HG02642 (cell line): ENCODE data around the gene ANKRD28.
A peak's percentile ranks its signal among the peaks of the same experiment; 100 is the strongest.

Experiments used
- ATAC-seq: cut with Tn5 transposase; IDR thresholded peaks from one replicate; pipeline ENCODE4 v1.9.1; 2021; ENCODE audit warnings: mild to moderate bottlenecking; ENCODE audit not compliant: unreplicated experiment, poor library complexity

Gene ANKRD28

DNA sequence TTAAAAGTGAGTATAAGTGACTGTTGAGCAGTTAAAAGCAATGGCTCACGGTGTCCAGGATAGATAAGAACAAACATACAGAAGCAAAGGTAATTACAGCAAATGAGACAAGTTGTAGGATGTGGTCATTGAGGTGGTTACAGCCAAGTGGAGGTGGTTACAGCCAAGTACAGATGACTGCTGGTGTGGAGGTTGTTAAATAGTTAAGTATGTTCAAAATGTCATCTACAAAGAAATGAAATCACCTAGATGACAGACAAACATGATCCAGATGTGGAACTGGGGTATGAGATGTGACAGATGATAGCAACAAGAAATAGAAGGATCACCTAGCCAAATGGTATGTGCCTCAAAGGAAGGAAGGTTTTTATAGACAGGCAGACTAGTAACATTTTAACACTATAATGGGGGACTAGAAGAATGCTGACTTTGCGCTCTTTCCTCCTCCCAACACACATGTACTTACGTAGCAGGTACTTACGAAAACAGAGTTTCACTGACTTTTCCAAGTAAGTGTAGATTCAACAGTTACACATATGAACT, 6.8 kb upstream of the ANKRD28 start:
- ATAC-seq: peak; percentile 52

DNA sequence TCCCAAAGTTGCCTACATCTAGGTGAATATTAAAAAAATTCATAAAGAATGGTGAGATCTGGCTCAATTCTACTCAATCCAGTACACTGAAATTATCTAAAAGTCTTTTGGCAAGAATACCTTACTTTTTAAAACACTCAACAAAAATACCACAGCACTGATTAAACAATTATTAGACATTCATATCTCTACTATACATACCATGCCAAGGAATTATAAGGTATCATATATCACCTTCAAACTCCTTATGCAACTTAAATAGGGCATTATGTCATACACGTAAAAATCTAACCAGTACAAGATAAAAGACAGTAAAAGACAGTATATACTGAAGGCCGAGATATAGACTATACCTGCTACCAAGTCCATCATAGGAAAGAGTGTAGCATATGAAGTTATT, 6.1 kb upstream of the ANKRD28 start:
- ATAC-seq: no peak

DNA sequence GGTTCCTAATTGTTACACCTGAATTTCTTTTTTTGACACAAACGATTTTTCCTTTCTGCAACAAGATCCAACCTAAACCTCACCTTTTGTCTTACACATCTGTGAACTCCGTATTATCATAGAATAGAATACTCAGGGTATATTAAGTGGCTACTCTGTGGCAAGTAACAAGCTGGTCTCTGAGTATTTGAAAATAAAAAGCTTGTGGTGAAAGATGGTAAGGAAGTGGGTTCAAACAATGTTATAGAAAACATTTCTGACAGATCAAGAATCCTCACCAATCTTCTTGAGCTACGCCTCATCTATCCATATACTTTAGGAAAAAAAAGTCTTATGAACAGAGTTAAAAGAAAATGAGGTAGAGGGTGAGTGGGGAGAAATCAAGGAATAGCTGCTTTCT, 3.5 kb upstream of the ANKRD28 start:
- ATAC-seq: no peak

DNA sequence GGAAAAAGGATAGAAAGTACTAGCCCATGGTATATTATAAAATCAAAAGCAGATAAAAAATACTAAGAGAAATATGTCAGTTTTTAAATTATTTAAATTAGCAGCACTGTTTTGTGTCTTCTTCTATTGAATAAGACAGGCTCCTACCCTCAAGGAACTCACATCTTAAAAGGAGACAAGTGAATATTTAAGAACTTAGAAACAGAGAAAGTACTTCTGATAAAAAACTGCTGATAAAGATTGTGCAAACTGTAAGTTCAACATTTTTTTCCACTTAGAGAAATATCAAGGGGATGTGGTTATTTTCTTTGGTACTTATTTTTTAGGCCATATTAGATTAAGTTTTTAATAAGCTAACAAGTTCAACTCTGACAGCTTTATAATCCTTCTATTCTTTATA, 3.0 kb upstream of the ANKRD28 start:
- ATAC-seq: no peak

GRCh38 chr3:15800327-15800726, 2.5 kb upstream of the ANKRD28 start:
- ATAC-seq: no peak

- ATAC-seq: no peak
These were observed 910 bp upstream of the ANKRD28 start for GRCh38 chr3:15798533-15799245.

GRCh38 chr3:15796771-15797641, 773 bp downstream of the ANKRD28 start:
- peak; percentile 33 for ATAC-seq

DNA sequence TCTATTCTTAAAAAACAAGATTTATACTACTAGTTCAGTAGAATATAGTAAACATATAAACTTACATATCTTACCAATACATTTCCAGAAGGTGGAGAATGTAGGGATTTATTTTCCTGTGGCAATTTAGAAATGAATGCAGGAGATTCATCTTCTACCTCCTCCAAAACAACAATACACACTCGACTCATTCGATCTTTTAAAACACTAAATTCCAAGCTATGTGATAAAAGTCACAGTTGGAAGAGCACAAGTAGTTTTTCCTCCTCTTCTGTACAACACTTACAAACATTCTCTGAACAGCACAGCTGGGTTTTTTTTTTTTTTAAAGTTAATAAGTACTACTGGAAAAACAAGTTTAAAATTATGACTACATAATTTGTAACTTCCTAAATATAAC, 1.4 kb downstream of the ANKRD28 start:
- no peak for ATAC-seq

- peak; percentile 37 for ATAC-seq
These were observed 2.0 kb downstream of the ANKRD28 start for GRCh38 chr3:15795651-15796308.

DNA sequence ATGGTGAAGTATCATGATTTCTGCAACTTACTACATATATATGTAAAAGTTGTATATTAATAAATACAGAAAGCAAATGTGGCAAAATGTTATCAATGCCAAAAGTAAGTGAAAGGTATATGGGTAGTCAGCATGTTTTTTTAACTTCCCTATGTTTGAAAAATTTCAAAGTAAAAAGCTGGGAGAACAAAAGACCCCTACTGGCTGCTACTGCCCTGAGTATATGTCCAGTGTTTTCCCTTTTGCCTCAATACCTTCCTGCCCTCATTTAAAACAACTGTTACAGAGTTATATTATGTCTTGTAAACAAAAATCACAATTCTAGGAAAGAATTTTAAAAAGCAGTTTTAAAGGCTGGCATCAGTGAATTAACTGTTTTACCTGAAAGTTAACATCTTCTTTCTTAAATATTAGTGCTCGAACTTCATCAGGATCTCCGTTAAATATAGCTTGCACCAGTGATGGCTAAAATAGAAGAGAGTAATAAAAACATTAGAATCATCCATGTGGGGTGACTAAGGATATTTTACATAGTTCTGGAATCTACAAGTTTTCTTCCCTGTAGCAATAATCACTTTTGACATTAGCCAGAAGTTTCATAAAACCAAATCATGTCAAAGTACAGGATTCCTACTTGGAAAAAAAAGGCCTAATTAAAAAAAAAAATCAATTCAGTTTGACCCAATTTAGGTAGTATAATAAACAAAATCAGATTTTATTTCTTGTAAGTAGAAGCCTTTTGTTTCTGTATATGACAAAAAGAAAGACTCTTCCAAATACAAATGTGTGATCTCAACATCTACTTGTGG, 2.7 kb downstream of the ANKRD28 start:
- no peak for ATAC-seq

DNA sequence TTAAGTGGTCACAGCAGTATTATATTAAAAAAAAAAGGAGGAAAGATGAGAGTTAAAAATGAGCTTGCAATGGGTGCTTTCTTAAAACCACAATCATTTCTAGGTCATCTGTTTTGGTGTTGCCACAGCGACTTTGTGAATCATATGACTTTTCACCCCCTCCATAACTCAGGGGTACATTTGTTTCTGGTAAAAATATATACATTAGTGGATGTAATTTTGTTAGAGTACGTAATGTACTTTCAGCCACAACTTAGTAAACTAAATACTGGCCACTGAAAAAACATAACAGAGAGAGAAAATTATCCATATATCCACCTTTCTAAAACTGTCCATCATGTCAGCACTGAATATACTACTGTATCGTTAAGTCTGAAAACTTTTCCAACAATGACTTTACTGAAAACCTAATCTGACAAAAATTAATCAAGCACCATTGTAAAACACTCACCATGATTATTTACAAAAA, 3.4 kb downstream of the ANKRD28 start:
- no peak for ATAC-seq

DNA sequence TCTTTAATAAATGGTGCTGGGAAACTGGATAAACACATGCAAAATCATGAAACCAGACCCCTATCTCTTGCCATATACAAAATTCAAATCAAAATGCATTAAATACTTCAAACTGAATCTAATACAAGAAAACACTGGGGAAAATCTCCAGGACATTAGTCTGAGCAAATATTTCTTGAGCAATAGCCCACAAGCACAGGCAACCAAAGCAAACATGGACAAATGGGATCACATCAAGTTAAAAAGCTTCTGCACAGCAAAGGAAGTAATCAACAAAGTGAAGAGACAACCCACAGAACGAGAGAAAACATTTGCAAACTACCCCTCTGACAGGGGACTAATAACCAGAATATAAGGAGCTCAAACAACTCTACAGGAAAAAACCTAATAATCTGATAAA, 6.3 kb downstream of the ANKRD28 start:
- ATAC-seq: no peak

- no peak for ATAC-seq
These were observed 9.8 kb downstream of the ANKRD28 start for GRCh38 chr3:15787941-15788340.

- no peak for ATAC-seq
These were observed 10.3 kb downstream of the ANKRD28 start for GRCh38 chr3:15787526-15787925.

DNA sequence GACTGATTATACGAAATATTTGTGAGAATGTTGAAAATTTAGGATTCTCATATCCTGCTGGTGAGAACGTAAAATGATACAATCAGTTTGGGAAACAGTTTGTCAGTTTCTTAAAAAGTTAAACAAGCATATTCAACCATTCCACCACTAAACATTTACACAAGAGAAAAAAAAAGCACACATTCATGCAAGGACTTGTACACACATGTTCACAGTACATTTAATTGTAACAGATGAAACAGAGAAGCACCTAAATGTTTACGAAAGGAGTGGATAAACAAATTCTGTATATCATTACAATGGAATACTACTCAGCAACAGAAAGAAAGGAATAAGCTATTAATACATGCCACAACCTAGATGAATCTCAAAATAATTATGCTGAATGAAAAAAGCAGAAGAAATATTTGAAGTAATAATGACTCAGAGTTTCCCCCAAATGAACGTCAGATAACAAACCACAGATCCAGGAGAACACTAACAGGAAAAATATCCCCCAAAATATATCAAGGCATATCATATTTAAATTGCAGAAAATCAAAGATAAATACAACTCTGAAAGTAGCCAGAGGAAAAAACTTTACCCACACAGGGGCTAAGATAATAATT, 14.3 kb downstream of the ANKRD28 start:
- ATAC-seq: no peak

GRCh38 chr3:15782429-15782828, 15.3 kb downstream of the ANKRD28 start:
- ATAC-seq: no peak

DNA sequence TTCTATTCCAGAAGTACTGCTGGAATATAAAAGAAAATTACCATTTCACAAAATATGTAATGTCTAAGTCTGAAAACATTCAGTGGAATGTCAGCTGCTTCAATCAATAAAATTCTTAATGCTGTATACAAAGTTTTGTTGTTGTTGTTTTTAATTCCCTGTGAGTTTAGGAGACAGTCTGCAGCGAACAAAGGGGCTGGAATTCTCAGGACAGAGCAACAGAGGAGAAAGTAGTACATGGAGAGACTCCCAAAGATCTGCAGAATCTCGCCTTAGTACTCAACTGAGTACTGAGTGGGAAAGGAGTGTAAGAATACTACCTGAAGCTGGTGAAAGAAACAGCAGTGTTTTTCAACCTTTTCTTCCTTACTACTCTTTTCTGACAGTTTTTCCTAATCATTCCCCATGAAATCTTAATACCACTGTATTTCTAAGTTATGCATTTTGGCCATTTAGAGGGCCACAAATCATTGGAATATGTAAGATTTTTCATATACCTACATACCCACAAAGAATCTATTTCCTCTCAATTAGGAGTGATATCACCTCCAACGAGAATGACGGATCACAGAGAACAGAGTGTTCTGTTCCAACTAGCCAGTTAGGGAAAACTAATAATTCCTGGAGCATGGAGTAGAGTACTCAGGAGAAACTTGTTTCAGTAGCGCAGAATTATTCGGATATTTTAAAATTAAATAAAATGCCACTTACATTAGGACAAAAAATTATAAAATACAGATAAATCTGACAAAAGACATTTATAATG, 16.0 kb downstream of the ANKRD28 start:
- ATAC-seq: no peak

GRCh38 chr3:15781131-15781530, 16.6 kb downstream of the ANKRD28 start:
- ATAC-seq: no peak

DNA sequence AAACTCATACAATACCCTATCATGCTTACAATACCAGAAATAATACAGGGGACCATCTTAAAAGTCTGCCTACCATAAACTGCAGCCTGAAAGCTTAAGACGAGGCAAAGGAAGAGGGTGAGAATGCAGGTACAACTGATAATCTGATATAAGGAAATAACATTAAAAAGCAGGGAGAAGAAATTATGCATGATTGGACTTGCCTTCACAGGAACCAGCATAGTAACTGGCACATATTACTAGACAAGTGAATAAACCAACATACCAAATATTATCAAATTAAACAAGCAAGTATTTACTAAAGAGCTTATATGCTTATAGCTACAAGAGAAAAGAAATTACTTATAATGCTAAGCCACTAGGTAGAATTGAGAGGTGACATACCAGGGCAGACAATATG, 18.7 kb downstream of the ANKRD28 start:
- no peak for ATAC-seq
